Astrocyte (in vitro differentiated cells and primary cell): ENCODE measurements around the gene CALM3.

Source experiments
- CTCF ChIP-seq: IDR thresholded peaks from 2 replicates; pipeline ENCODE4 v1.5.1; 2011; ENCODE audit warnings: low read depth, mild to moderate bottlenecking, inconsistent platforms, low read length, moderate library complexity; ENCODE audit not compliant: insufficient read depth
- EZH2 ChIP-seq: IDR thresholded peaks from 2 replicates; pipeline ENCODE4 v1.6.1; 2012; ENCODE audit warnings: mild to moderate bottlenecking, low read length, inconsistent platforms; ENCODE audit not compliant: insufficient read depth

- no peak for TF ChIP-seq CTCF
- no peak for TF ChIP-seq EZH2
Measured at GRCh38 chr19:46623915-46624502, 22.9 kb downstream of the CALM3 start.
